GM10248 (cell line): ENCODE measurements around the gene TKT.

Experiments
- CTCF ChIA-PET: fragments of 300-600 bp; sonication (Branson Sonifier 250); formaldehyde crosslinking; extraction: SDS; loops from one replicate; lab custom pipeline; 2021; ENCODE audit warnings: antibody characterized with exemption; lab: Yijun Ruan, JAX
- POLR2A ChIA-PET: fragments of 350-650 bp; sonication (Branson Sonifier 250); formaldehyde crosslinking; extraction: SDS; loops from one replicate; lab custom pipeline; 2020; ENCODE audit warnings: antibody characterized with exemption; lab: Yijun Ruan, JAX
- DNase-seq: peaks from one replicate; pipeline ENCODE4 v3.0.0; 2012; ENCODE audit errors: extremely low spot score
- TF ChIP-seq, protein P1 (sequence below): IDR thresholded peaks from 2 replicates; pipeline ENCODE4 v1.5.1; 2012; ENCODE audit warnings: mild to moderate bottlenecking, low read depth; ENCODE audit errors: extremely low read depth, missing control alignments, control extremely low read depth

TKT gene

DNA sequence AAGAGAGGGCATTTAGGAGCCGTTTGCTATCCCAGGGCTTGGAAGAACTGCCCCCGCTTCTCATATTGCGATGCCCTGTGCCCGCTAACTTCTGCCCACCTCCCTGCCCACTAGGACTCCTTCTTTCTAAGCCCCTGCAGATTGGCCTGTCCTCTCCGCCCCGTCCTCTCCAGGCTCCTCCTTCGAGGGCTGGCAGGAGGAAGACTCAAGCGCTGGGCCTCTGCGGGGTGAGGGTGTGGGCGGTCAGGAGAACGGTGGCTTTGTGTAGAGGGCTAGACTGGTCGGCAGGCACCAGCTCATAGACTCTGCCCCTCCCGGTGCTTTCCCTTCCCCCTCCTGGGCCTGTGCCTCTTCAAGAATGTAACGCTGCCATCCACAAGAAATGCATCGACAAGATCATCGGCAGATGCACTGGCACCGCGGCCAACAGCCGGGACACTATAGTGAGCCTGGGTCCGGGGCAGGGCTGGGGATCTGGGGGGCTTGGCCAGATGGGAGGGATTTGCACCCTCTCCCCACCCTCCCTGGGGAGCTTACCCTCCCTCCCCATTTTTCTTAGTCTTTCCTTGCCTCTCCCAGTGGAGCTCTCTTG, 73.0 kb downstream of the TKT start:
- POLR2A ChIA-PET = no interaction called here
- TF ChIP-seq, protein P1, sequence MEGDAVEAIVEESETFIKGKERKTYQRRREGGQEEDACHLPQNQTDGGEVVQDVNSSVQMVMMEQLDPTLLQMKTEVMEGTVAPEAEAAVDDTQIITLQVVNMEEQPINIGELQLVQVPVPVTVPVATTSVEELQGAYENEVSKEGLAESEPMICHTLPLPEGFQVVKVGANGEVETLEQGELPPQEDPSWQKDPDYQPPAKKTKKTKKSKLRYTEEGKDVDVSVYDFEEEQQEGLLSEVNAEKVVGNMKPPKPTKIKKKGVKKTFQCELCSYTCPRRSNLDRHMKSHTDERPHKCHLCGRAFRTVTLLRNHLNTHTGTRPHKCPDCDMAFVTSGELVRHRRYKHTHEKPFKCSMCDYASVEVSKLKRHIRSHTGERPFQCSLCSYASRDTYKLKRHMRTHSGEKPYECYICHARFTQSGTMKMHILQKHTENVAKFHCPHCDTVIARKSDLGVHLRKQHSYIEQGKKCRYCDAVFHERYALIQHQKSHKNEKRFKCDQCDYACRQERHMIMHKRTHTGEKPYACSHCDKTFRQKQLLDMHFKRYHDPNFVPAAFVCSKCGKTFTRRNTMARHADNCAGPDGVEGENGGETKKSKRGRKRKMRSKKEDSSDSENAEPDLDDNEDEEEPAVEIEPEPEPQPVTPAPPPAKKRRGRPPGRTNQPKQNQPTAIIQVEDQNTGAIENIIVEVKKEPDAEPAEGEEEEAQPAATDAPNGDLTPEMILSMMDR = no peak
- CTCF ChIA-PET = interaction anchor here (3.4 to 5.6 kb wide), 2 partner anchors 13 to 48 kb away, joined by 20 to 63 read pairs; no protein-coding TSS in a partner anchor
- DNase-seq = no peak

DNA sequence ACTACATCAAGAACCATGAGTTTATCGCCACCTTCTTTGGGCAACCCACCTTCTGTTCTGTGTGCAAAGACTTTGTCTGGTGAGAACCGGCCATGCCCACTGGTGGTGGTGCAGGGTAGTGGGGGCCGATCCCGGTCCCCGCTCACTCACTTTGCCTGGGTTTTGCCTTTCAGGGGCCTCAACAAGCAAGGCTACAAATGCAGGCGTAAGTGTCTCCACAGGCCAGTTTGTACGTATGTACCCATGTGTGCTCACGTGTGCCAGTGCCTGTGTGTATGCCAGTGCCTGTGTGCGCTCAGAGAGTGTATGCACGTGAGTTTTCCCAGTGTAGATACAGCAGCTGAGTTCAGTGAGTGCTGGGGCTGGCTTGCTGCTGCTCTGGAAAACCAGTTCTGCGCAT, 74.3 kb downstream of the TKT start:
- TF ChIP-seq, protein P1 = no peak
- POLR2A ChIA-PET = no interaction called here
- DNase-seq = no peak
- CTCF ChIA-PET = interaction anchor here (1.2 to 5.6 kb wide), 8 partner anchors 10 to 59 kb away, joined by 3 to 63 read pairs (median 6); no protein-coding TSS in a partner anchor

DNA sequence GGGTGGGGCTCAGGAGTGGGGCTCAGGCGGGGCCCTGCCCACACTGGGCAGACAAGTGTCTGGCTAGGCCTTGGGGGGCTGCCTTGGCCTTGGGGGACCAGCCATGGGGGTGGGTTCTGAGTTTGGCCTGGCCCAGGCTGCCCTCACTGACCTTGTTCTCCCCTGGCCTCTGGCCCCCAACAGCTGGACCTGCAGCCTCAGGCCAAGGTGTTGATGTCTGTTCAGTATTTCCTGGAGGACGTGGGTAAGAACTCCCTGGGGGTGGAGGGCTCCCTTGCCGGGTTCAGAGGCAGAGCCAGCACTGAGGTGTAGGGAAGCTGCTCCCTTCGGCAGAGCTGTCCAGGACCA, 74.8 kb downstream of the TKT start:
- DNase-seq = no peak
- TF ChIP-seq, protein P1 = no peak
- CTCF ChIA-PET = interaction anchor here (0.8 to 5.6 kb wide), 11 partner anchors 11 to 59 kb away, joined by 3 to 63 read pairs (median 6); partner anchors contain the start of gene PRKCD
- POLR2A ChIA-PET = interaction anchor here (0.9 kb wide), 1 partner anchor 9 kb away, joined by 5 read pairs; no protein-coding TSS in a partner anchor

DNA sequence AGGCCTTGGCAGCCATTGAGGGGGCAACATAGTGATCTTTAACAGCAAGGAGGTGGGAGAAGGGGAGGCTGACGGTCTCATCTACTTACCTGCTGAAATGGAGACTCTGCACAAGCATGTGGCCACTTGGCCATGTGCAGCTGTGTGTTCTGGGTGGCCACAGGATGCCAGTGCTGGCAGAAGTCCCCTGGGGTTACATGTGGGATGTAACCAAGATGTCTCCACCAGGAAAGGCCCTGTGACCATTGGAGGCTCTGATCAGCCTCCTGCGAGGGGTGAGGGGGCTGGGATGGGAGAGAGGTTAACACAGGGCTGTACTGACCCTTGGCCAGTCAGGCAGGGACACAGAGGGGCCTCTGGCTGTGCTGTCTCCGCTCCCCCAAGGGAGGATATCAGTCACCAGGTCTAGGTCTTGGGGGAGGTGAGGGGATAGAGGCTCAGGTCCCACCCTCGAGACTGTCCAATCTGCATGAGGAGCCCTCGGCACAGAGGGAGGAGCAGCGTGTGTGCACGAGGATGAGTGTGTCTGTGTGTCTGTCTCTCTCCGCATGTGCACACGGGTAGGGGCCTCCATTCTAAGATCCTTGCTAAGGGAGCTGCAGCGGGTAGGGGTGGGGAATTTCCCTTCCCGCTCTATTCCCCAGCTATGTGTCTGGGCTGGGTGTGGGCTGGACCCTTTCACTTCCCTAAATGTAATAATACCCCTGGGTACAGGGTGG, 75.4 kb downstream of the TKT start:
- ChIA-PET CTCF (interaction anchor here (0.8 to 5.6 kb wide), 12 partner anchors 10 to 58 kb away, joined by 3 to 63 read pairs (median 6); partner anchors contain the start of gene PRKCD), POLR2A (interaction anchor here (0.5 to 0.9 kb wide), 2 partner anchors 9 to 30 kb away, joined by 5 read pairs; no protein-coding TSS in a partner anchor)
- TF ChIP-seq, protein P1 = no peak
- peak; percentile 89 for DNase-seq

DNA sequence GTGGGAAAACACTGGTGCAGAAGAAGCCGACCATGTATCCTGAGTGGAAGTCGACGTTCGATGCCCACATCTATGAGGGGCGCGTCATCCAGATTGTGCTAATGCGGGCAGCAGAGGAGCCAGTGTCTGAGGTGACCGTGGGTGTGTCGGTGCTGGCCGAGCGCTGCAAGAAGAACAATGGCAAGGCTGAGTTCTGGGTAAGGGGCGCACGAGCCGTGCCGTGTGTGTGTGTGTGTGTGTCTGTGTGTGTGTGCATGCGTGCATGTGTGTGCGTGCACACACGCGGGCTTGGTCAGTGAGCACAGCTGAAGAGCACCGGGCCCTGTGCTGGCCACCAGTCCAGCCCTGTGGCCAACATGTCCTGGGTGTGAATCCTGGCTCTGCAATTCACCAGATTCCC, 76.2 kb downstream of the TKT start:
- DNase-seq = no peak
- CTCF ChIA-PET = interaction anchor here (0.9 to 5.6 kb wide), 5 partner anchors 13 to 21 kb away, joined by 3 to 63 read pairs (median 6); partner anchors contain the start of gene PRKCD
- TF ChIP-seq, protein P1 = no peak
- POLR2A ChIA-PET = no interaction called here

DNA sequence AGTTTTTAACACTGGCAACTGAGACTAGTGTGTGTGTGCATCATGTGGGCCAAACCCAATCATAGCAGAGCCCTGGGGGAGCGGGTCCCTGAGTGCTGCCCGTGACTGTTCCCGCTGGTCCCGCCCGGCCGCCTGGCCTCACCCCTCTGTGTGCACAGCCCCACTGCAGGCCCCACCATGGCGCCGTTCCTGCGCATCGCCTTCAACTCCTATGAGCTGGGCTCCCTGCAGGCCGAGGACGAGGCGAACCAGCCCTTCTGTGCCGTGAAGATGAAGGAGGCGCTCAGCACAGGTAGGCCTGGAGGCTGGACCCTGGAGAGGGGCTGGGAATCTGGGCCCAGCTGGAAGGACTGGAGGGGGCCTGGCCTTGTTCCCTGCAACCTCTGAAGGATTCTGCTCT, 77.6 kb downstream of the TKT start:
- ChIA-PET CTCF (interaction anchor here (0.9 to 5.6 kb wide), 3 partner anchors 14 to 44 kb away, joined by 4 to 63 read pairs (median 5); no protein-coding TSS in a partner anchor), POLR2A (no interaction called here)
- TF ChIP-seq, protein P1 = no peak
- DNase-seq = no peak
